K562 (cell line): ENCODE results near the gene PNPLA7. TPM values are rescaled to one million over a fixed set of nuclear protein-coding genes. Genes with fewer than 3 reads are reported as not detected.

Experiments used
- CBFA2T2 ChIP-seq: fragments of 450-650 bp; conservative IDR thresholded peaks from 2 replicates; pipeline ENCODE4 v1.6.1; 2017; ENCODE audit warnings: mild to moderate bottlenecking
- EHMT2 ChIP-seq: fragments of 450-650 bp; IDR thresholded peaks from 2 replicates; pipeline ENCODE4 v1.6.1; 2018; ENCODE audit warnings: antibody characterized with exemption
- FOXA3 ChIP-seq, 2 experiments: fragments of 450-650 bp in 1 of 2; sonication (generic) in 1 of 2; formaldehyde crosslinking; IDR thresholded peaks in 1 of 2; conservative IDR thresholded peaks in 1 of 2; 2 replicates each; pipeline versions ENCODE4 v1.4.0 to v1.8.0; 2020 to 2022; ENCODE audit warnings: mild to moderate bottlenecking in 2 of 2, missing genetic modification reagents in 1 of 2
- GTF2F1 ChIP-seq: IDR thresholded peaks from 2 replicates; pipeline ENCODE4 v1.6.1; 2011; ENCODE audit warnings: low read depth, low read length, improper control_type of control experiment
- MBD2 ChIP-seq: sonication (generic); IDR thresholded peaks from 2 replicates; pipeline ENCODE4 v1.6.1; 2016; ENCODE audit warnings: low read depth, borderline replicate concordance
- MXI1 ChIP-seq: IDR thresholded peaks from 2 replicates; pipeline ENCODE4 v1.6.1; 2011; ENCODE audit warnings: low read depth, mild to moderate bottlenecking, improper control_type of control experiment, low read length
- NKRF ChIP-seq: fragments of 450-650 bp; IDR thresholded peaks from 2 replicates; pipeline ENCODE4 v1.6.1; 2016; ENCODE audit warnings: borderline replicate concordance
- PRMT5 ChIP-seq: sonication (generic); formaldehyde crosslinking; IDR thresholded peaks from 2 replicates; pipeline ENCODE4 v1.5.0; 2020; ENCODE audit warnings: missing genetic modification reagents
- RBM14 ChIP-seq: fragments of 200-400 bp; formaldehyde crosslinking; IDR thresholded peaks from 2 replicates; pipeline ENCODE4 v1.6.1; 2018; ENCODE audit warnings: low read depth, mild to moderate bottlenecking, low read length, moderate library complexity, borderline replicate concordance; ENCODE audit not compliant: insufficient read depth
- RBM34 ChIP-seq: fragments of 200-400 bp; formaldehyde crosslinking; IDR thresholded peaks from 2 replicates; pipeline ENCODE4 v1.6.1; 2018; ENCODE audit warnings: low read length, borderline replicate concordance; ENCODE audit not compliant: insufficient read depth
- SMARCB1 ChIP-seq: IDR thresholded peaks from 2 replicates; pipeline ENCODE4 v1.6.1; 2011; ENCODE audit warnings: improper control_type of control experiment, low read depth; ENCODE audit not compliant: insufficient read length
- SOX6 ChIP-seq: fragments of 450-650 bp; IDR thresholded peaks from 2 replicates; pipeline ENCODE4 v1.6.1; 2014; ENCODE audit warnings: mild to moderate bottlenecking
- THAP7 ChIP-seq: fragments of 250-450 bp; sonication (Bioruptor Pico); IDR thresholded peaks from 2 replicates; pipeline ENCODE4 v1.5.0; 2021
- ZNF134 ChIP-seq: fragments of 250-450 bp; sonication (Bioruptor Pico); conservative IDR thresholded peaks from 2 replicates; pipeline ENCODE4 v1.4.0; 2020
- ZNF3 ChIP-seq: fragments of 250-450 bp; sonication (Bioruptor Pico); IDR thresholded peaks from 2 replicates; pipeline ENCODE4 v1.5.0; 2021; ENCODE audit warnings: mild to moderate bottlenecking, moderate library complexity
- ZNF740 ChIP-seq, 3 experiments: fragments of 200-800 bp in 1 of 3; sonication (Bioruptor generic) in 1 of 3; sonication (generic) in 1 of 3; formaldehyde crosslinking in 1 of 3; IDR thresholded peaks; 2 replicates each; pipeline versions ENCODE4 v1.6.1 to v1.8.0; 2016 to 2022; ENCODE audit warnings: mild to moderate bottlenecking in 2 of 3, missing compliant biosample characterization in 2 of 3, missing genetic modification characterization in 2 of 3, missing genetic modification reagents in 1 of 3
- polyA plus RNA-seq, 8 experiments: library from polyadenylated mRNA; depleted of rRNA in 4 of 8; stranded (reverse) in 5 of 8; unstranded in 3 of 8; fragments of >200 nt; fragmentation: Nextera tagmentation in 2 of 8; fragmentation: Illumina TruSeq in 1 of 8; extraction: Ambion mirVana in 2 of 8; extraction: Trizol in 1 of 8; gene quantifications; 2 replicates each; pipeline versions ENCODE4 v1.2.1 to v1.2.3, GENCODE V29; 2011 to 2014; ENCODE audit warnings: inconsistent platforms in 1 of 8, missing spikeins in 1 of 8
- total RNA-seq, 7 experiments: library from RNA; depleted of rRNA in 6 of 7; stranded (reverse); fragments of >200 nt in 6 of 7; fragmentation: Illumina TruSeq in 2 of 7; extraction: Trizol in 2 of 7; gene quantifications; 2 replicates each; pipeline versions ENCODE4 v1.2.1 to v1.2.3, GENCODE V29; 2011 to 2021; ENCODE audit warnings: low replicate concordance in 1 of 7
- TF ChIP-seq, protein P1 (sequence below): sonication (generic); formaldehyde crosslinking; IDR thresholded peaks from 2 replicates; pipeline ENCODE4 v1.8.0; 2022; ENCODE audit warnings: missing genetic modification reagents, mild to moderate bottlenecking, moderate library complexity, borderline replicate concordance
- TF ChIP-seq, protein P2 (sequence below), 2 experiments: fragments of 450-650 bp; IDR thresholded peaks; 2 replicates each; pipeline ENCODE4 v1.6.1; 2018; ENCODE audit warnings: mild to moderate bottlenecking in 2 of 2, low read depth in 1 of 2; ENCODE audit not compliant: partially characterized antibody in 2 of 2

PNPLA7 gene
- total and polyA plus RNA-seq, 9 of the 15 experiments (the other 6 are each of a cell fraction or from before 2014, with no cell fraction given), result 0.01 to 0.85 (median 0.19) TPM; not detected in 1

- no peak for TF ChIP-seq FOXA3 (CRISPR knock-in tag; conservative IDR thresholded peaks at IDR 0.05 in 1 of 2, IDR thresholded peaks at IDR 0.05 in 1 of 2)
- no peak; the same call in 1 of the 2 replicates for TF ChIP-seq ZNF740 (CRISPR knock-in tag; IDR thresholded peaks at IDR 0.05)
- no peak for TF ChIP-seq ZNF740 (tag; IDR thresholded peaks at IDR 0.05)
- no peak for TF ChIP-seq CBFA2T2
- no peak for TF ChIP-seq ZNF3
- peak; percentile 50; the same call in 1 of the 2 replicates for TF ChIP-seq GTF2F1
- no peak for TF ChIP-seq EHMT2
- TF ChIP-seq THAP7, result peak; percentile 64; the same call in 1 of the 2 replicates
- no peak for TF ChIP-seq PRMT5 (CRISPR knock-in tag)
- TF ChIP-seq, protein P1, sequence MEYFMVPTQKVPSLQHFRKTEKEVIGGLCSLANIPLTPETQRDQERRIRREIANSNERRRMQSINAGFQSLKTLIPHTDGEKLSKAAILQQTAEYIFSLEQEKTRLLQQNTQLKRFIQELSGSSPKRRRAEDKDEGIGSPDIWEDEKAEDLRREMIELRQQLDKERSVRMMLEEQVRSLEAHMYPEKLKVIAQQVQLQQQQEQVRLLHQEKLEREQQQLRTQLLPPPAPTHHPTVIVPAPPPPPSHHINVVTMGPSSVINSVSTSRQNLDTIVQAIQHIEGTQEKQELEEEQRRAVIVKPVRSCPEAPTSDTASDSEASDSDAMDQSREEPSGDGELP, result peak; percentile 80
- no peak for TF ChIP-seq ZNF134 (CRISPR knock-in tag)
- TF ChIP-seq NKRF, result no peak; the same call in 1 of the 2 replicates
- TF ChIP-seq RBM14, result 0 out of 2 replicates have a peak, but pooled peaks have one; percentile 18
- TF ChIP-seq MBD2, result peak; percentile 57; the same call in 1 of the 2 replicates
- peak; percentile 56; the same call in 1 of the 2 replicates for TF ChIP-seq SOX6
- TF ChIP-seq MXI1, result peak; percentile 21; the same call in 1 of the 2 replicates
- TF ChIP-seq RBM34, result no peak
- TF ChIP-seq, protein P2, sequence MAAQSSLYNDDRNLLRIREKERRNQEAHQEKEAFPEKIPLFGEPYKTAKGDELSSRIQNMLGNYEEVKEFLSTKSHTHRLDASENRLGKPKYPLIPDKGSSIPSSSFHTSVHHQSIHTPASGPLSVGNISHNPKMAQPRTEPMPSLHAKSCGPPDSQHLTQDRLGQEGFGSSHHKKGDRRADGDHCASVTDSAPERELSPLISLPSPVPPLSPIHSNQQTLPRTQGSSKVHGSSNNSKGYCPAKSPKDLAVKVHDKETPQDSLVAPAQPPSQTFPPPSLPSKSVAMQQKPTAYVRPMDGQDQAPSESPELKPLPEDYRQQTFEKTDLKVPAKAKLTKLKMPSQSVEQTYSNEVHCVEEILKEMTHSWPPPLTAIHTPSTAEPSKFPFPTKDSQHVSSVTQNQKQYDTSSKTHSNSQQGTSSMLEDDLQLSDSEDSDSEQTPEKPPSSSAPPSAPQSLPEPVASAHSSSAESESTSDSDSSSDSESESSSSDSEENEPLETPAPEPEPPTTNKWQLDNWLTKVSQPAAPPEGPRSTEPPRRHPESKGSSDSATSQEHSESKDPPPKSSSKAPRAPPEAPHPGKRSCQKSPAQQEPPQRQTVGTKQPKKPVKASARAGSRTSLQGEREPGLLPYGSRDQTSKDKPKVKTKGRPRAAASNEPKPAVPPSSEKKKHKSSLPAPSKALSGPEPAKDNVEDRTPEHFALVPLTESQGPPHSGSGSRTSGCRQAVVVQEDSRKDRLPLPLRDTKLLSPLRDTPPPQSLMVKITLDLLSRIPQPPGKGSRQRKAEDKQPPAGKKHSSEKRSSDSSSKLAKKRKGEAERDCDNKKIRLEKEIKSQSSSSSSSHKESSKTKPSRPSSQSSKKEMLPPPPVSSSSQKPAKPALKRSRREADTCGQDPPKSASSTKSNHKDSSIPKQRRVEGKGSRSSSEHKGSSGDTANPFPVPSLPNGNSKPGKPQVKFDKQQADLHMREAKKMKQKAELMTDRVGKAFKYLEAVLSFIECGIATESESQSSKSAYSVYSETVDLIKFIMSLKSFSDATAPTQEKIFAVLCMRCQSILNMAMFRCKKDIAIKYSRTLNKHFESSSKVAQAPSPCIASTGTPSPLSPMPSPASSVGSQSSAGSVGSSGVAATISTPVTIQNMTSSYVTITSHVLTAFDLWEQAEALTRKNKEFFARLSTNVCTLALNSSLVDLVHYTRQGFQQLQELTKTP (IDR thresholded peaks at IDR 0.05; ENCODE audit: low read depth in 1 of 2, partially characterized antibody in 2 of 2), result no peak
- no peak for TF ChIP-seq SMARCB1
Measured at GRCh38 chr9:137578518-137579258, 28.5 kb upstream of the PNPLA7 start, which contains the start of gene DPH7 (continued).
